ENCODE data around the gene SMIM36.

GRCh38 chr17:55532670-55533069 is 21.4 kb upstream of the SMIM36 start:
- TF ChIP-seq CTCF (conservative IDR thresholded peaks at IDR 0.05) (no peak), ZFX (IDR thresholded peaks at IDR 0.05) (no peak)

Data from C4-2B (cell line).